ENCODE data around the gene N4BP3. TPM values are rescaled to one million over a fixed set of nuclear protein-coding genes. Genes with fewer than 3 reads are reported as not detected.

Gene N4BP3
- total and polyA plus RNA-seq, 2 of the 13 experiments (the other 11 are each of a cell fraction or from before 2014, with no cell fraction given) = 0.13 TPM; not detected in 1

- TF ChIP-seq HNF1A (IDR thresholded peaks at IDR 0.05; ENCODE audit: low read depth) = no peak
- peak; percentile 22; the same call in 1 of the 2 replicates for TF ChIP-seq HNF1A (CRISPR knock-in tag; IDR thresholded peaks at IDR 0.05; ENCODE audit: borderline replicate concordance)
- TF ChIP-seq BORCS8-MEF2B (CRISPR knock-in tag; IDR thresholded peaks at IDR 0.05) = no peak; the same call in 1 of the 2 replicates
- TF ChIP-seq ETV5 (CRISPR knock-in tag; IDR thresholded peaks at IDR 0.05; ENCODE audit: borderline replicate concordance) = peak; percentile 19; the same call in 1 of the 2 replicates
- no peak for TF ChIP-seq MIER2 (CRISPR knock-in tag; IDR thresholded peaks at IDR 0.05)
- no peak for TF ChIP-seq ZNF180 (CRISPR knock-in tag; IDR thresholded peaks at IDR 0.05; ENCODE audit: borderline replicate concordance, low read depth)
- peak; percentile 82 for TF ChIP-seq ZNF362 (CRISPR knock-in tag; IDR thresholded peaks at IDR 0.05; ENCODE audit: borderline replicate concordance)
- TF ChIP-seq ATAD3A (CRISPR knock-in tag; IDR thresholded peaks at IDR 0.05) = no peak
- peak; percentile 56; the same call in 1 of the 2 replicates for TF ChIP-seq ZNF501 (CRISPR knock-in tag; IDR thresholded peaks at IDR 0.05)
- no peak for TF ChIP-seq ZNF275 (CRISPR knock-in tag; IDR thresholded peaks at IDR 0.05; ENCODE audit: borderline replicate concordance)
- TF ChIP-seq NR1H2 (CRISPR knock-in tag; IDR thresholded peaks at IDR 0.05; ENCODE audit: borderline replicate concordance, low read depth) = no peak
- TF ChIP-seq ARNT (IDR thresholded peaks at IDR 0.05) = no peak
- TF ChIP-seq ZMAT3 (CRISPR knock-in tag; conservative IDR thresholded peaks at IDR 0.05) = peak; percentile 71; the same call in 1 of the 2 replicates
- peak; percentile 15; the same call in 1 of the 2 replicates for TF ChIP-seq FOXO1 (CRISPR knock-in tag; IDR thresholded peaks at IDR 0.05)
- TF ChIP-seq ZNF3 (CRISPR knock-in tag; IDR thresholded peaks at IDR 0.05) = no peak
- TF ChIP-seq ZFX (CRISPR knock-in tag; IDR thresholded peaks at IDR 0.05; ENCODE audit: low read depth) = no peak
- no peak for TF ChIP-seq RFXANK (CRISPR knock-in tag; IDR thresholded peaks at IDR 0.05)
- TF ChIP-seq ZNF317 (CRISPR knock-in tag; IDR thresholded peaks at IDR 0.05) = no peak
- peak; percentile 68; the same call in 1 of the 2 replicates for TF ChIP-seq MAF1 (CRISPR knock-in tag; IDR thresholded peaks at IDR 0.05; ENCODE audit: borderline replicate concordance)
- peak; percentile 71; the same call in 1 of the 2 replicates for TF ChIP-seq ZNF619 (CRISPR knock-in tag; IDR thresholded peaks at IDR 0.05)
- TF ChIP-seq IRF2 (CRISPR knock-in tag; IDR thresholded peaks at IDR 0.05) = peak; percentile 81; the same call in 1 of the 2 replicates
- TF ChIP-seq HNRNPLL (IDR thresholded peaks at IDR 0.05; ENCODE audit: low read depth, low read length, poor library complexity, severe bottlenecking) = peak; percentile 72
- no peak for TF ChIP-seq ZKSCAN8 (CRISPR knock-in tag; IDR thresholded peaks at IDR 0.05; ENCODE audit: borderline replicate concordance)
- peak; percentile 47; the same call in 1 of the 2 replicates for TF ChIP-seq SP1 (IDR thresholded peaks at IDR 0.05)
- TF ChIP-seq SP1 (CRISPR knock-in tag; IDR thresholded peaks at IDR 0.05) = peak; percentile 98
- TF ChIP-seq SALL1 (CRISPR knock-in tag; IDR thresholded peaks at IDR 0.05) = peak; percentile 81
These were observed 40.4 kb downstream of the N4BP3 start, which contains the start of gene NHP2 (continued) for GRCh38 chr5:178153530-178154340.
